ENCODE measurements around the gene OPA1.

DNA sequence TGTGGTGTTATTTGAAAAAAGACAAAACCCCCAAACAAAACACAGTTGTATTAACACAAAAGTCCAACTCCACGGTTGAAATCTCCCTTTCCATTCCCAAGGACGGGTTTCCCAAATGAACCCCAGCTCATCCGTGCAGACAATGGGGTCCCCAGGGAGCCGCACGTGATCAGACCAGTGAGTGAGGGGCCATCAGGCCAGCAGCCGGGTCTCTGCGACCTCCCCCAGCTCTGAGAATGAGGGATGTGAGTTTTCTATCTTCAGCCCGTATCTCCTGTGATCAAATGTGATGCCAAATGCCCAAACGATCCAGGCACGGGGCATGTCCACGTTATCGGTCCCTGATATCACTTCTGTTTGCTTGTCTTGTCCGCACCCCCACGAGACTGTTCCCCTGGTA is 138.0 kb downstream of the OPA1 start:
- no peak for TF ChIP-seq POLR2A (IDR thresholded peaks at IDR 0.05)
- TF ChIP-seq, protein P1, sequence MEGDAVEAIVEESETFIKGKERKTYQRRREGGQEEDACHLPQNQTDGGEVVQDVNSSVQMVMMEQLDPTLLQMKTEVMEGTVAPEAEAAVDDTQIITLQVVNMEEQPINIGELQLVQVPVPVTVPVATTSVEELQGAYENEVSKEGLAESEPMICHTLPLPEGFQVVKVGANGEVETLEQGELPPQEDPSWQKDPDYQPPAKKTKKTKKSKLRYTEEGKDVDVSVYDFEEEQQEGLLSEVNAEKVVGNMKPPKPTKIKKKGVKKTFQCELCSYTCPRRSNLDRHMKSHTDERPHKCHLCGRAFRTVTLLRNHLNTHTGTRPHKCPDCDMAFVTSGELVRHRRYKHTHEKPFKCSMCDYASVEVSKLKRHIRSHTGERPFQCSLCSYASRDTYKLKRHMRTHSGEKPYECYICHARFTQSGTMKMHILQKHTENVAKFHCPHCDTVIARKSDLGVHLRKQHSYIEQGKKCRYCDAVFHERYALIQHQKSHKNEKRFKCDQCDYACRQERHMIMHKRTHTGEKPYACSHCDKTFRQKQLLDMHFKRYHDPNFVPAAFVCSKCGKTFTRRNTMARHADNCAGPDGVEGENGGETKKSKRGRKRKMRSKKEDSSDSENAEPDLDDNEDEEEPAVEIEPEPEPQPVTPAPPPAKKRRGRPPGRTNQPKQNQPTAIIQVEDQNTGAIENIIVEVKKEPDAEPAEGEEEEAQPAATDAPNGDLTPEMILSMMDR (IDR thresholded peaks at IDR 0.05 in 8 of 11, conservative IDR thresholded peaks at IDR 0.05 in 3 of 11) = no peak

Data from spleen (tissue), 7 donors.